Esophagus squamous epithelium (tissue), 5 donors: ENCODE measurements around the gene KIF3C. TPM values are rescaled to one million over a fixed set of nuclear protein-coding genes. Genes with fewer than 3 reads are reported as not detected.
"Not testable (repeated sequence)": the region's sequence is repeated elsewhere in the genome, so short reads cannot be mapped to it uniquely, and the experiment has no call there.

Experiments used
- DNase-seq: peaks from one replicate; lab custom pipeline; 2025; lab: John Stamatoyannopoulos, UW
- H3K27ac ChIP-seq, 4 donors: fragments of 200-600 bp; sonication (generic); one replicate each; pipeline ENCODE4 v1.5.1; 2016 to 2019; ENCODE audit warnings: mild to moderate bottlenecking in 1 of 4
- H3K27me3 ChIP-seq, 4 donors: fragments of 200-600 bp; sonication (generic); 1 replicate in 3 of 4; 2 replicates in 1 of 4; pipeline versions ENCODE4 v1.5.1 to v1.6.0; 2017 to 2021; ENCODE audit warnings: antibody characterized with exemption in 1 of 4
- H3K36me3 ChIP-seq, 3 donors: fragments of 200-600 bp; sonication (generic); one replicate each; pipeline ENCODE4 v1.5.1; 2016 to 2019
- H3K4me1 ChIP-seq, 3 donors: fragments of 200-600 bp; sonication (generic); one replicate each; pipeline ENCODE4 v1.5.1; 2017 to 2019
- H3K4me3 ChIP-seq, 4 donors: fragments of 200-600 bp; sonication (generic); 1 replicate in 3 of 4; 2 replicates in 1 of 4; pipeline ENCODE4 v1.5.1; 2016 to 2019; ENCODE audit warnings: mild to moderate bottlenecking in 2 of 4, moderate library complexity in 1 of 4
- H3K9me3 ChIP-seq, 3 donors: fragments of 200-600 bp; sonication (generic); one replicate each; pipeline ENCODE4 v1.5.1; 2016 to 2019
- CTCF ChIP-seq, 6 experiments: fragments of 450-650 bp in 4 of 6; fragments of 200-600 bp in 2 of 6; sonication (generic) in 2 of 6; IDR thresholded peaks; one replicate each; pipeline ENCODE4 v1.5.1; 2016 to 2019; ENCODE audit warnings: antibody characterized with exemption in 6 of 6, mild to moderate bottlenecking in 4 of 6, moderate library complexity in 4 of 6
- POLR2A ChIP-seq, 4 donors: fragments of 450-650 bp; IDR thresholded peaks; one replicate each; pipeline ENCODE4 v1.6.1; 2017; ENCODE audit warnings: antibody characterized with exemption in 4 of 4, mild to moderate bottlenecking in 4 of 4, moderate library complexity in 3 of 4
- WGBS, 2 donors: methylation state at CpG; one replicate each; pipeline ENCODE4 v1.1.5; 2018; 5-methylcytosine and 5-hydroxymethylcytosine counted together
- intact Hi-C: fragments of 100-400 bp; cut with DNase I; formaldehyde crosslinking; loops from one replicate; pipeline ENCODE4 v1.15.0; 2022
- total RNA-seq, 4 donors: library from RNA; depleted of rRNA; stranded (reverse); fragments of >200 nt; gene quantifications; one replicate each; pipeline ENCODE4 v1.1.0, GENCODE V29; 2016
- donor health status: DM: yes; HTN: yes; CAD: no.

KIF3C gene
- total RNA-seq, 4 donors from 2014 or later, result 1.3 to 3.4 (median 1.8) TPM

GRCh38 chr2:25960396-25960795 is 21.9 kb downstream of the KIF3C start:
- no peak for TF ChIP-seq POLR2A (IDR thresholded peaks at IDR 0.05)
- no peak for TF ChIP-seq CTCF (IDR thresholded peaks at IDR 0.05)
- intact Hi-C loops, result no loop called here
- Histone ChIP-seq H3K4me3 (no peak overlapping the region), H3K4me1 (peaks cover 0 to 9% (median 0%) of the 10 kb centered on the region in 3 donors), H3K9me3 (no peaks in the 10 kb centered on the region), H3K36me3 (peaks cover 0 to 5% (median 0%) of the 10 kb centered on the region in 3 donors), H3K27me3 (no peaks in the 10 kb centered on the region), H3K27ac (peak overlapping the region in 2 of 4 donors; percentile 18 to 32)
- 79 to 82% methylated on average over 4 of the region's 4 CpGs for WGBS, 2 donors
- no peak for DNase-seq

- not testable (repeated sequence) for H3K4me3 ChIP-seq, H3K36me3 ChIP-seq, H3K27me3 ChIP-seq, H3K27ac ChIP-seq, H3K4me1 ChIP-seq, H3K9me3 ChIP-seq, DNase-seq
- intact Hi-C loops, result loop anchor here (10.0 kb wide), 1 partner anchor 186 kb away; no protein-coding TSS in a partner anchor
- 93 to 99% methylated on average over 6 to 7 of the region's 12 CpGs for WGBS, 2 donors
These were observed 23.7 kb downstream of the KIF3C start for GRCh38 chr2:25958611-25959010.

- Histone ChIP-seq H3K27ac (no peak overlapping the region), H3K36me3 (peaks cover 0 to 5% (median 0%) of the 10 kb centered on the region in 3 donors), H3K4me1 (peaks cover 0 to 9% (median 0%) of the 10 kb centered on the region in 3 donors), H3K9me3 (no peaks in the 10 kb centered on the region), H3K27me3 (no peaks in the 10 kb centered on the region), H3K4me3 (no peak overlapping the region)
- WGBS, 2 donors, result 74 to 83% methylated on average over 8 to 10 of the region's 10 CpGs
- no peak for DNase-seq
- intact Hi-C loops, result loop anchor here (10.0 kb wide), 1 partner anchor 187 kb away; no protein-coding TSS in a partner anchor
- TF ChIP-seq POLR2A (IDR thresholded peaks at IDR 0.05) (no peak), CTCF (IDR thresholded peaks at IDR 0.05) (no peak)
These were observed 24.6 kb downstream of the KIF3C start for GRCh38 chr2:25957743-25958142.

- TF ChIP-seq CTCF (IDR thresholded peaks at IDR 0.05) (peak in 1 of 6 experiments; percentile 23), POLR2A (IDR thresholded peaks at IDR 0.05) (no peak)
- Histone ChIP-seq H3K27me3 (no peaks in the 10 kb centered on the region), H3K36me3 (peaks cover 0 to 5% (median 0%) of the 10 kb centered on the region in 3 donors), H3K9me3 (no peaks in the 10 kb centered on the region), H3K4me3 (no peak overlapping the region), H3K4me1 (no peaks in the 10 kb centered on the region), H3K27ac (no peak overlapping the region)
- 73% methylated on average over 5 of the region's 7 CpGs; no CpG with 5 or more reads in 1 of the 2 donors for WGBS, 2 donors
- intact Hi-C loops, result loop anchor here (10.0 kb wide), 1 partner anchor 189 kb away; no protein-coding TSS in a partner anchor
- no peak for DNase-seq
These were observed 26.3 kb downstream of the KIF3C start for GRCh38 chr2:25955869-25956535.

- intact Hi-C loops, result loop anchor here (10.0 kb wide), 1 partner anchor 190 kb away; no protein-coding TSS in a partner anchor
- 74 to 79% methylated on average over 3 to 5 of the region's 7 CpGs for WGBS, 2 donors
These were observed 27.3 kb downstream of the KIF3C start for GRCh38 chr2:25955036-25955435.

More at GRCh38 chr2:25955036-25955435, 27.3 kb downstream of the KIF3C start:
- Histone ChIP-seq H3K4me1 (no peaks in the 10 kb centered on the region), H3K27ac (no peak overlapping the region), H3K9me3 (no peaks in the 10 kb centered on the region), H3K4me3 (no peak overlapping the region), H3K36me3 (peaks cover 0 to 5% (median 0%) of the 10 kb centered on the region in 3 donors), H3K27me3 (no peaks in the 10 kb centered on the region)
- TF ChIP-seq CTCF (IDR thresholded peaks at IDR 0.05) (no peak), POLR2A (IDR thresholded peaks at IDR 0.05) (no peak)
- DNase-seq, result no peak
